CD8-positive, alpha-beta memory T cell (primary cell): ENCODE measurements around the gene SHLD1. TPM values are rescaled to one million over a fixed set of nuclear protein-coding genes. Genes with fewer than 3 reads are reported as not detected.
"Not testable (repeated sequence)": the region's sequence is repeated elsewhere in the genome, so short reads cannot be mapped to it uniquely, and the experiment has no call there.

Experiments used
- CTCF ChIA-PET: fragments of 350-600 bp; sonication (Branson Sonifier 250); formaldehyde crosslinking; loops from one replicate; lab custom pipeline; 2021; ENCODE audit warnings: antibody characterized with exemption; lab: Charles Lee
- POLR2A ChIA-PET: fragments of 350-600 bp; sonication (Branson Sonifier 250); formaldehyde crosslinking; loops from one replicate; lab custom pipeline; 2021; ENCODE audit warnings: antibody characterized with exemption; lab: Charles Lee
- DNase-seq, 5 donors: peaks; one replicate each; pipeline versions ENCODE4 v3.0.0 to v3.0.0-alpha.2; 2020 to 2022; ENCODE audit warnings: mixed read lengths in 1 of 5
- H3K27ac ChIP-seq: one replicate; pipeline ENCODE4 v1.7.0; 2013; ENCODE audit warnings: low read depth, mild to moderate bottlenecking, low read length, moderate library complexity
- H3K27me3 ChIP-seq: 2 replicates; pipeline ENCODE4 v1.7.0; 2013; ENCODE audit warnings: low read length, mild to moderate bottlenecking; ENCODE audit not compliant: insufficient read depth, poor library complexity, severe bottlenecking
- H3K36me3 ChIP-seq: 2 replicates; pipeline ENCODE4 v1.7.0; 2013; ENCODE audit warnings: mild to moderate bottlenecking, low read length, moderate library complexity; ENCODE audit not compliant: insufficient read depth
- H3K4me1 ChIP-seq: 2 replicates; pipeline ENCODE4 v1.7.0; 2013; ENCODE audit warnings: mild to moderate bottlenecking, low read length, moderate library complexity; ENCODE audit not compliant: insufficient read depth
- H3K4me3 ChIP-seq: 2 replicates; pipeline ENCODE4 v1.7.0; 2013; ENCODE audit warnings: mild to moderate bottlenecking, low read length
- H3K9me3 ChIP-seq: 2 replicates; pipeline ENCODE4 v1.7.0; 2013; ENCODE audit warnings: mild to moderate bottlenecking, low read length
- H3K27ac Mint-ChIP-seq, 8 donors: one replicate each; pipeline ENCODE4 v1.8.0; 2020 to 2021; ENCODE audit warnings: mixed read lengths in 8 of 8, mild to moderate bottlenecking in 6 of 8, inconsistent platforms in 3 of 8, moderate library complexity in 3 of 8
- H3K27me3 Mint-ChIP-seq, 2 donors: one replicate each; pipeline ENCODE4 v1.8.0; 2020 to 2021; ENCODE audit warnings: mixed read lengths in 2 of 2, mild to moderate bottlenecking in 1 of 2, moderate library complexity in 1 of 2
- H3K36me3 Mint-ChIP-seq, 3 donors: one replicate each; pipeline ENCODE4 v1.8.0; 2020 to 2021; ENCODE audit warnings: mixed read lengths in 3 of 3, inconsistent platforms in 1 of 3, mild to moderate bottlenecking in 1 of 3
- H3K4me1 Mint-ChIP-seq, 3 donors: one replicate each; pipeline ENCODE4 v1.8.0; 2020 to 2021; ENCODE audit warnings: mixed read lengths in 3 of 3, inconsistent platforms in 1 of 3, mild to moderate bottlenecking in 1 of 3
- H3K4me3 Mint-ChIP-seq, 7 donors: one replicate each; pipeline ENCODE4 v1.8.0; 2020 to 2021; ENCODE audit warnings: mixed read lengths in 7 of 7, mild to moderate bottlenecking in 6 of 7, moderate library complexity in 4 of 7, inconsistent platforms in 2 of 7
- H3K9me3 Mint-ChIP-seq, 5 donors: one replicate each; pipeline ENCODE4 v1.8.0; 2020 to 2022; ENCODE audit warnings: mixed read lengths in 5 of 5, mild to moderate bottlenecking in 3 of 5, moderate library complexity in 2 of 5, inconsistent platforms in 1 of 5
- polyA plus RNA-seq: library from polyadenylated mRNA; unstranded; fragments of 300-500 nt; fragmentation: Illumina TruSeq; gene quantifications from one replicate; pipeline ENCODE4 v1.2.3, GENCODE V29; 2021
- total RNA-seq, 2 experiments: library from RNA; stranded (reverse); gene quantifications; one replicate each; pipeline ENCODE4 v1.2.3, GENCODE V29; 2021

Gene SHLD1
- total and polyA plus RNA-seq, 3 experiments from 2014 or later, result 7.7 to 18.8 (median 9.1) TPM

DNA sequence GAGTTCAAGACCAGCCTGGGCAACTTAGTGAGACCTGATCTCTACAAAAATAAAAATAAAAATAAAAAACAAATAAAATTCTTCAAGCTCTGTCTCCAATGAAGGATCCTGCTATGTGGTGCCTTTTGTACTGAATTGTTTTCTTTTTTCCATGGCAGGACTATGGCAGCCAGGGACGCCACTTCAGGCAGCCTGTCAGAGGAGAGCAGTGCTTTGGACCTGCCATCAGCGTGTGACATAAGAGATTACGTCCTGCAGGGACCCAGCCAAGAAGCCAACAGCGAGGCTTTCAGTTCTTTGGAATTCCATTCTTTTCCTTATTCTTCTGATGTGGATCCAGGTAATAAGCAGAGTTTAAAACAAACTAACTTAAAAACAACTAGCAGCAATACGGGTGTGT lies 22.5 kb downstream of the SHLD1 start:
- Mint-ChIP-seq H3K27ac (peak overlapping the region in 1 of 8 donors; percentile 73), H3K9me3 (no peaks in the 10 kb centered on the region), H3K27me3 (no peaks in the 10 kb centered on the region), H3K4me3 (no peak overlapping the region), H3K36me3 (peaks cover 10 to 63% (median 22%) of the 10 kb centered on the region in 3 donors), H3K4me1 (peaks cover 14 to 23% (median 21%) of the 10 kb centered on the region in 3 donors)
- no peak overlapping the region for H3K27ac ChIP-seq
- H3K36me3 ChIP-seq, result peaks cover 12% of the 10 kb centered on the region
- H3K4me1 ChIP-seq, result no peaks in the 10 kb centered on the region
- no peak overlapping the region for H3K4me3 ChIP-seq
- POLR2A ChIA-PET, result no interaction called here
- DNase-seq, result no peak
- CTCF ChIA-PET, result no interaction called here
- H3K27me3 ChIP-seq, result no peaks in the 10 kb centered on the region
- no peaks in the 10 kb centered on the region for H3K9me3 ChIP-seq

GRCh38 chr20:5773589-5773988 lies 23.4 kb downstream of the SHLD1 start:
- no peak overlapping the region for H3K4me3 Mint-ChIP-seq

DNA sequence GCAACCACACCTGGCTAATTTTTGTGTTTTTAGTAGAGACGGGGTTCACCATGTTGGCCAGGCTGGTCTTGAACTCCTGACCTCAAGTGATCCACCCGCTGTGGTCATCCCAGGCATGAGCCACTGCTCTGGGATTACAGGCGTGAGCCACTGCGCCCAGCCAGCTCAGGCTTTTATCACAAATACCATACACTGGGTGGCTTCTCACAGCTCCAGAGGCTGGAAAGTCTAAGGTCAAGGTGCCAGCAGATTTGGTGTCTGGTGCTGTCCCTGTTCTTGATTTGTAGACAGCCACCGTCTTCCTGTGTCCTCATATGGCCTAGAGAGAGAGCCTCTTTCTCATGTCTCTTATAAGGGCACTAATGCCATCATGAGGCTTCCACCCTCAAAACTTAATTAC lies 25.9 kb downstream of the SHLD1 start:
- Histone ChIP-seq H3K27ac (no peak overlapping the region), H3K4me1 (no peaks in the 10 kb centered on the region), H3K27me3 (no peaks in the 10 kb centered on the region), H3K36me3 (peaks cover 12% of the 10 kb centered on the region), H3K4me3 (no peak overlapping the region), H3K9me3 (no peaks in the 10 kb centered on the region)
- H3K27ac Mint-ChIP-seq, result no peak overlapping the region
- no peaks in the 10 kb centered on the region for H3K9me3 Mint-ChIP-seq
- no peaks in the 10 kb centered on the region for H3K27me3 Mint-ChIP-seq
- no peak for DNase-seq
- H3K36me3 Mint-ChIP-seq, result peaks cover 9 to 67% (median 17%) of the 10 kb centered on the region in 3 donors
- ChIA-PET CTCF (no interaction called here), POLR2A (no interaction called here)
- peaks cover 5 to 19% (median 8%) of the 10 kb centered on the region in 3 donors for H3K4me1 Mint-ChIP-seq
- no peak overlapping the region for H3K4me3 Mint-ChIP-seq

More at GRCh38 chr20:5773589-5773988, 23.4 kb downstream of the SHLD1 start:
- H3K4me1 ChIP-seq, result no peaks in the 10 kb centered on the region
- no peak overlapping the region for H3K27ac ChIP-seq
- H3K36me3 ChIP-seq, result peaks cover 12% of the 10 kb centered on the region
- Mint-ChIP-seq H3K9me3 (no peaks in the 10 kb centered on the region), H3K27me3 (no peaks in the 10 kb centered on the region), H3K4me1 (peaks cover 12 to 21% (median 17%) of the 10 kb centered on the region in 3 donors), H3K27ac (peak overlapping the region in 1 of 8 donors; percentile 73), H3K36me3 (peaks cover 6 to 60% (median 18%) of the 10 kb centered on the region in 3 donors)
- no peaks in the 10 kb centered on the region for H3K9me3 ChIP-seq
- POLR2A ChIA-PET, result no interaction called here
- H3K4me3 ChIP-seq, result no peak overlapping the region
- H3K27me3 ChIP-seq, result no peaks in the 10 kb centered on the region
- DNase-seq, result no peak
- CTCF ChIA-PET, result interaction anchor here (0.9 to 1.4 kb wide), 2 partner anchors 15 to 245 kb away, joined by 3 read pairs; no protein-coding TSS in a partner anchor

DNA sequence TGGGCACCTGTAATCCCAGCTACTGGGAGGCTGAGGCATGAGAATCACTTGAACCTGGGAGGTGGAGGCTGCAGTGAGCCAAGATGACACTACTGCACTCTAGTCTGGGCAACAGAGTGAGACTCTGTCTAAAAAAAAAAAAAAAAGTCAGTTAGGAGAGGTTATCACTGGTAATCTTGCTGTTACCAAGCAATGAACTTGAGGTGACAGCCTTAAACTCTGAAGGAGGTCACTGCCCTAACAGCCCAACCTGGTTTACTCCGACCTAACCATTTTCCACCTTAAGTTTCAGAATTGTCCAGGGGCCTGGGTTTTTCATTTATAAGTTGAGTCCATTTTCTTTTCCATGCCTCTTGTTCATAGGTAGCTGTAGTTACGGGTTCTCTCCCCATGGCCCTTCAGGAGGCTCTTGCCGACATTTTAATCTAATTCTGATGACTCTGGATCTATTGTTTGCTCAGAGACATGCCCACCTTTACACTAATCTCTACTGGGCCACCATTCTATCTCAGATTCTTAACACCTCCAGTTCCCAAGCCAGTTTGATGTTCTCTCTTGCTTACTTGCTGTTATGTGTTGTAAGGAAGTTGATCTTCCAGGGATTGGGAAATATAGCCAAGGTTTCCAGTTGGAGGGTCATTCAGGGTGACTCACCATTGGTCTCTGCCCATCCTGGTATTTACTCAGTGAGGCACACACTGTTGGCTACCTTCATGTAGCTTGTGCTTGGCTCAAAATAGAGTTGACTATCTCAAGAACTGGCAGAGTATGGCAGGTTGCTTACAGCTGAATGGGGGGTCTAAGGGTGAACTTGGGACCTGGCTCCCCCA lies 29.1 kb downstream of the SHLD1 start:
- no peaks in the 10 kb centered on the region for H3K4me1 ChIP-seq
- no peak for DNase-seq
- Mint-ChIP-seq H3K27me3 (no peaks in the 10 kb centered on the region), H3K36me3 (peaks cover 8 to 66% (median 14%) of the 10 kb centered on the region in 3 donors), H3K9me3 (no peaks in the 10 kb centered on the region), H3K27ac (peak overlapping the region in 3 of 8 donors; percentile 18 to 66 (median 52)), H3K4me1 (peaks cover 0 to 14% (median 3%) of the 10 kb centered on the region in 3 donors), H3K4me3 (no peak overlapping the region)
- peaks cover 12% of the 10 kb centered on the region for H3K36me3 ChIP-seq
- H3K27me3 ChIP-seq, result no peaks in the 10 kb centered on the region
- no peaks in the 10 kb centered on the region for H3K9me3 ChIP-seq
- POLR2A ChIA-PET, result interaction anchor here (0.5 kb wide), 1 partner anchor 241 kb away, joined by 3 read pairs; no protein-coding TSS in a partner anchor
- H3K27ac ChIP-seq, result no peak overlapping the region
- CTCF ChIA-PET, result interaction anchor here (0.6 to 1.7 kb wide), 3 partner anchors 9 to 210 kb away, joined by 3 to 9 read pairs (median 4); no protein-coding TSS in a partner anchor
- no peak overlapping the region for H3K4me3 ChIP-seq

DNA sequence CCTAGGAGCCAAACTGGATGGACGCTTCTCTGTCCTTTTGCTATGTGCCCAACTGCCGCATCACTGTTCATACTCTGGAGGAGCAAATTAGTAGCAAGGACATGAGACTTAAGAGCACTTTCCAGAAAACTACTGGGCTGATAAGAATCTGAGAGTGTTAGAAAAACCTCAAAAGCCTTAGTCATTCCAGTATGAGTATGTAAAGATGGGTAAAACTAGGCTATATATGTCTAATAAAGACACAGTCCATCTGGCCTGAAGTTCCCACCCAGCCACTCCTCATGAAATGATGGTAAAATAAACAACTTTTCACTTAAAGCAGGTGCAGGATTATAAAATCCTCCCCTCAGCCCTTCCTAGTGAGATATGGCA lies 30.6 kb downstream of the SHLD1 start:
- H3K4me1 Mint-ChIP-seq, result peaks cover 0 to 14% (median 3%) of the 10 kb centered on the region in 3 donors
- Histone ChIP-seq H3K27me3 (no peaks in the 10 kb centered on the region), H3K4me3 (no peak overlapping the region), H3K27ac (peak overlapping the region; percentile 47), H3K9me3 (no peaks in the 10 kb centered on the region), H3K36me3 (no peaks in the 10 kb centered on the region), H3K4me1 (no peaks in the 10 kb centered on the region)
- no peaks in the 10 kb centered on the region for H3K27me3 Mint-ChIP-seq
- CTCF ChIA-PET, result interaction anchor here (1.7 kb wide), 1 partner anchor 251 kb away, joined by 5 read pairs; no protein-coding TSS in a partner anchor
- no peak for DNase-seq
- no peak overlapping the region for H3K4me3 Mint-ChIP-seq
- peak overlapping the region in 3 of 8 donors; percentile 38 to 84 (median 42) for H3K27ac Mint-ChIP-seq
- no peaks in the 10 kb centered on the region for H3K9me3 Mint-ChIP-seq
- POLR2A ChIA-PET, result no interaction called here
- H3K36me3 Mint-ChIP-seq, result peaks cover 8 to 62% (median 16%) of the 10 kb centered on the region in 3 donors

DNA sequence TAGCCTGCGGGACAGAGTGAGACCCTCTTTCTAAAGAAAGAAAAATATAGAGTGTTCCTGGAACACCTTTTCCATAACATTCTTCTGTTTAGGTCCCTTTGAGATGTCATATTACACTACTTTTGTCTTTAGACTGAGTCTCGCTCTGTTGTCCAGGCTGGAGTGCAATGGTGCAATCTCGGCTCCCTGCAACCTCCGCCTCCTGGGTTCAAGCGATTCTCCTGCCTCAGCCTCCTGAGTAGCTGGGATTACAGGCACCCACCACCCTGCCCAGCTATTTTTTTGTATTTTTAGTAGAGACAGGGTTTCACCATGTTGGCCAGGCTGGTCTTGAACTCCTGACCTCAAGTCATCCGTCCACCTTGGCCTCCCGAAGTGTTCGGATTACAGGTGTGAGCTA lies 31.2 kb downstream of the SHLD1 start:
- H3K4me3 ChIP-seq, H3K9me3 Mint-ChIP-seq, H3K9me3 ChIP-seq, POLR2A ChIA-PET, H3K4me1 ChIP-seq, H3K27ac Mint-ChIP-seq, H3K4me3 Mint-ChIP-seq, DNase-seq, H3K36me3 ChIP-seq, H3K27me3 ChIP-seq, H3K27me3 Mint-ChIP-seq: not testable (repeated sequence)
- Mint-ChIP-seq H3K36me3 (peaks cover 8 to 61% (median 16%) of the 10 kb centered on the region in 3 donors), H3K4me1 (peaks cover 0 to 14% (median 3%) of the 10 kb centered on the region in 3 donors)
- peak overlapping the region; percentile 47 for H3K27ac ChIP-seq
- CTCF ChIA-PET, result interaction anchor here (1.7 kb wide), 1 partner anchor 252 kb away, joined by 5 read pairs; no protein-coding TSS in a partner anchor

DNA sequence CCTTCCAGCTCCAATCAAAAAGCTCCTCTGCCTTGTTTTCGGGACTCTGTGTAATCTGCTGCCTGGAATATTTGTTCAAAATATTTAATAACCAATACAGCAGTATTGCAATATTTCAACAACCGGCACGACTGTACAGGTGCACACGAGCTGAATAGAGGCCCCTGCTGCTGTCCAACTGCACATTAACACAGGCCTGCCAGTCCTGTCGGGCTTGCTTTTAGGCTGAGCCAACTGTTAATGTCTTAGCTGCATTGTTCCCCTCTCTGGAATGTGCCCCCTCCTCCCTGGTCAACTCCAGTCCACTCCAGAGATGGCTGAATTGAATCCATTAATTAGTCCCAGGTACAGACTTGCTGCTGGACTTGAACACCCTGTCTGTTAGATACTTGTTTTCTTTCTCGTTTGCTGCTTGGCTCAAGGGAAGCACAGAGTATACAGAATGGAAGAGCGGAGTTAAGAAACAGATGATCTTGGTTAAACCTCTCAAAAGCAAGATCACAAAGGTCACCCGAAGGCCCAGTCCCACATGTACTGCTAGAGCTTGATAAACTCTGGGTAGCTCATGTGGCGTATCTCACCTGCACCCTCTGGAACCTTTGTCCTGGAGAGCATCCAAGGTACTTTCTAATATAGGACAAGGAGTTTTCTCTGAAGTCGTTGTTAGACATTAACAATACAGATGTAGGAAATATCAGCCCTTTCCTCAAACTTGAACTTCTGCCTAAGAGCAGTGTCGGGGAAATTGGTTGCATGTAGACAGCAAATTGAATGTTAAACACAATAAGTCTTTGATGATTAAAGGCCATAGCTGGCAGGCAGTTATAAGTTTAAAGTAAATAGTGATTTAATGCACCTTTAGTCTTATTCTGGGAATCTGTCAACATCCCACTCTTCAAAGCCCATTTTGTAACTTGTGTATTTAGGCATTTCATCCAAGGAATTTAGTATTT lies 31.9 kb downstream of the SHLD1 start:
- H3K27me3 Mint-ChIP-seq, result no peaks in the 10 kb centered on the region
- H3K9me3 Mint-ChIP-seq, result no peaks in the 10 kb centered on the region
- Histone ChIP-seq H3K36me3 (no peaks in the 10 kb centered on the region), H3K4me1 (no peaks in the 10 kb centered on the region), H3K27me3 (no peaks in the 10 kb centered on the region), H3K27ac (peak overlapping the region; percentile 38), H3K4me3 (no peak overlapping the region), H3K9me3 (no peaks in the 10 kb centered on the region)
- H3K36me3 Mint-ChIP-seq, result peaks cover 8 to 63% (median 16%) of the 10 kb centered on the region in 3 donors
- peak overlapping the region in 5 of 8 donors; percentile 20 to 81 (median 53) for H3K27ac Mint-ChIP-seq
- CTCF ChIA-PET, result interaction anchor here (1.6 to 1.7 kb wide), 2 partner anchors 204 to 252 kb away, joined by 3 to 5 read pairs; no protein-coding TSS in a partner anchor
- POLR2A ChIA-PET, result no interaction called here
- H3K4me1 Mint-ChIP-seq, result peaks cover 0 to 20% (median 5%) of the 10 kb centered on the region in 3 donors
- no peak for DNase-seq
- H3K4me3 Mint-ChIP-seq, result no peak overlapping the region
